Common myeloid progenitor, CD34-positive (primary cell): ENCODE measurements around the gene CLNK.
A peak's percentile ranks its signal among the peaks of the same experiment; 100 is the strongest.

Source experiments
- CTCF ChIA-PET: fragments of 350-600 bp; sonication (Branson Sonifier 250); formaldehyde crosslinking; loops from one replicate; lab custom pipeline; 2021; ENCODE audit warnings: antibody characterized with exemption; lab: Charles Lee
- POLR2A ChIA-PET: fragments of 350-600 bp; sonication (Branson Sonifier 250); formaldehyde crosslinking; loops from one replicate; lab custom pipeline; 2021; ENCODE audit warnings: antibody characterized with exemption; lab: Charles Lee
- DNase-seq, 3 donors: peaks; one replicate each; pipeline versions ENCODE4 v3.0.0 to v3.0.0-alpha.2; 2013
- H3K27ac ChIP-seq, 2 experiments: 1 replicate in 1 of 2; 2 replicates in 1 of 2; pipeline ENCODE4 v1.7.0; 2013; ENCODE audit warnings: inconsistent platforms in 2 of 2, low read length in 2 of 2, mild to moderate bottlenecking in 2 of 2, low read depth in 1 of 2, moderate library complexity in 1 of 2; ENCODE audit not compliant: severe bottlenecking in 2 of 2, insufficient read depth in 1 of 2, poor library complexity in 1 of 2
- H3K27me3 ChIP-seq, 5 experiments: replicated peaks in 2 of 5; 1 replicate in 3 of 5; 2 replicates in 2 of 5; pipeline versions ENCODE4 v1.6.1 to v1.7.0; 2013; ENCODE audit warnings: low read length in 4 of 5, mild to moderate bottlenecking in 2 of 5, moderate library complexity in 2 of 5, inconsistent platforms in 1 of 5; ENCODE audit not compliant: insufficient read depth in 5 of 5, control insufficient read depth in 4 of 5
- H3K36me3 ChIP-seq, 4 experiments: 1 replicate in 2 of 4; 2 replicates in 2 of 4; pipeline versions ENCODE4 v1.6.1 to v1.7.0; 2013; ENCODE audit warnings: low read length in 3 of 4, control low read depth in 1 of 4, mild to moderate bottlenecking in 1 of 4; ENCODE audit not compliant: control insufficient read depth in 4 of 4, insufficient read depth in 4 of 4
- H3K4me1 ChIP-seq, 4 experiments: 1 replicate in 3 of 4; 2 replicates in 1 of 4; pipeline versions ENCODE4 v1.6.1 to v1.7.1; 2013; ENCODE audit warnings: low read length in 3 of 4, mild to moderate bottlenecking in 3 of 4, control low read depth in 1 of 4, inconsistent platforms in 1 of 4, moderate library complexity in 1 of 4; ENCODE audit not compliant: control insufficient read depth in 4 of 4, insufficient read depth in 4 of 4; ENCODE audit errors: control extremely low read depth in 1 of 4
- H3K4me3 ChIP-seq, 7 experiments: 1 replicate in 4 of 7; 2 replicates in 3 of 7; pipeline versions ENCODE4 v1.5.1 to v1.7.0; 2013; ENCODE audit warnings: mild to moderate bottlenecking in 7 of 7, low read length in 6 of 7, moderate library complexity in 6 of 7, inconsistent platforms in 2 of 7, low read depth in 2 of 7, control low read depth in 1 of 7; ENCODE audit not compliant: insufficient read depth in 4 of 7, control insufficient read depth in 1 of 7; ENCODE audit errors: extremely low read depth in 1 of 7
- H3K9me3 ChIP-seq, 5 experiments: 1 replicate in 4 of 5; 2 replicates in 1 of 5; pipeline versions ENCODE4 v1.6.1 to v1.7.1; 2013; ENCODE audit warnings: low read length in 4 of 5, mild to moderate bottlenecking in 2 of 5, inconsistent platforms in 1 of 5, low read depth in 1 of 5, moderate library complexity in 1 of 5; ENCODE audit not compliant: control insufficient read depth in 4 of 5, insufficient read depth in 2 of 5; ENCODE audit errors: control extremely low read depth in 1 of 5
- WGBS: methylation state at CpG from one replicate; pipeline ENCODE4 v1.1.5; 2013; ENCODE audit not compliant: insufficient coverage; 5-methylcytosine and 5-hydroxymethylcytosine counted together

The CLNK gene

GRCh38 chr4:10703766-10704429 lies 19.3 kb upstream of the CLNK start:
- Histone ChIP-seq H3K9me3 (peaks cover 0 to under 1% (median 0%) of the 10 kb centered on the region in 5 experiments), H3K27ac (peak overlapping the region; percentile 69 to 82), H3K36me3 (no peaks in the 10 kb centered on the region), H3K4me1 (peaks cover 19 to 70% (median 66%) of the 10 kb centered on the region in 4 experiments), H3K27me3 (no peaks in the 10 kb centered on the region), H3K4me3 (peak overlapping the region in 3 of 7 experiments; percentile 1 to 37 (median 22))
- ChIA-PET POLR2A (interaction anchor here (0.6 to 1.1 kb wide), 4 partner anchors 32 to 609 kb away, joined by 3 to 4 read pairs (median 3); no protein-coding TSS in a partner anchor), CTCF (interaction anchor here (1.0 to 3.0 kb wide), 5 partner anchors 12 to 610 kb away, joined by 3 to 7 read pairs (median 5); partner anchors contain the start of gene CLNK)
- WGBS: no CpG with 5 or more reads among the region's 3 CpGs
- peak; percentile 79 to 97 (median 93) for DNase-seq

GRCh38 chr4:10703156-10703555 lies 18.6 kb upstream of the CLNK start:
- Histone ChIP-seq H3K36me3 (no peaks in the 10 kb centered on the region), H3K9me3 (peaks cover 0 to 3% (median 0%) of the 10 kb centered on the region in 5 experiments), H3K4me1 (peaks cover 19 to 69% (median 61%) of the 10 kb centered on the region in 4 experiments), H3K4me3 (no peak overlapping the region), H3K27ac (peak overlapping the region in 1 of 2 experiments; percentile 82), H3K27me3 (no peaks in the 10 kb centered on the region)
- no peak for DNase-seq
- ChIA-PET CTCF (interaction anchor here (0.7 to 3.0 kb wide), 5 partner anchors 12 to 82 kb away, joined by 3 to 7 read pairs (median 5); partner anchors contain the start of gene CLNK), POLR2A (no interaction called here)
- 83% methylated on average over 4 of the region's 5 CpGs for WGBS

- ChIA-PET CTCF (interaction anchor here (1.1 to 3.0 kb wide), 5 partner anchors 17 to 81 kb away, joined by 3 to 7 read pairs (median 5); partner anchors contain the start of gene CLNK), POLR2A (no interaction called here)
- Histone ChIP-seq H3K27ac (no peak overlapping the region), H3K4me1 (peaks cover 19 to 68% (median 60%) of the 10 kb centered on the region in 4 experiments), H3K4me3 (no peak overlapping the region), H3K27me3 (no peaks in the 10 kb centered on the region), H3K9me3 (peaks cover 0 to 3% (median 0%) of the 10 kb centered on the region in 5 experiments), H3K36me3 (no peaks in the 10 kb centered on the region)
- DNase-seq: no peak
- 68% methylated on average over 6 of the region's 7 CpGs for WGBS
Measured at GRCh38 chr4:10701702-10702460, 17.3 kb upstream of the CLNK start.

- ChIA-PET POLR2A (interaction anchor here (0.6 kb wide), 1 partner anchor 16 kb away, joined by 7 read pairs; no protein-coding TSS in a partner anchor), CTCF (interaction anchor here (1.2 to 2.3 kb wide), 4 partner anchors 18 to 43 kb away, joined by 3 to 7 read pairs (median 4); no protein-coding TSS in a partner anchor)
- no peak overlapping the region for H3K4me3 ChIP-seq
- H3K36me3 ChIP-seq: no peaks in the 10 kb centered on the region
- DNase-seq: peak in 2 of 3 donors; percentile 66 to 77
- H3K27ac ChIP-seq: no peak overlapping the region
- H3K9me3 ChIP-seq: peaks cover 0 to 3% (median 0%) of the 10 kb centered on the region in 5 experiments
- H3K27me3 ChIP-seq: no peaks in the 10 kb centered on the region
- 43% methylated on average over 2 of the region's 3 CpGs for WGBS
- peaks cover 19 to 61% (median 53%) of the 10 kb centered on the region in 4 experiments for H3K4me1 ChIP-seq
Measured at GRCh38 chr4:10701161-10701560, 16.6 kb upstream of the CLNK start.

- DNase-seq: no peak
- H3K4me3 ChIP-seq: no peak overlapping the region
- no peaks in the 10 kb centered on the region for H3K36me3 ChIP-seq
- ChIA-PET POLR2A (no interaction called here), CTCF (no interaction called here)
- H3K27me3 ChIP-seq: no peaks in the 10 kb centered on the region
- peaks cover 8 to 34% (median 23%) of the 10 kb centered on the region in 4 experiments for H3K4me1 ChIP-seq
- H3K9me3 ChIP-seq: peaks cover 0 to 3% (median 0%) of the 10 kb centered on the region in 5 experiments
- H3K27ac ChIP-seq: no peak overlapping the region
- no CpG with 5 or more reads among the region's 1 CpG for WGBS
Measured at GRCh38 chr4:10698172-10698571, 13.6 kb upstream of the CLNK start.

DNA sequence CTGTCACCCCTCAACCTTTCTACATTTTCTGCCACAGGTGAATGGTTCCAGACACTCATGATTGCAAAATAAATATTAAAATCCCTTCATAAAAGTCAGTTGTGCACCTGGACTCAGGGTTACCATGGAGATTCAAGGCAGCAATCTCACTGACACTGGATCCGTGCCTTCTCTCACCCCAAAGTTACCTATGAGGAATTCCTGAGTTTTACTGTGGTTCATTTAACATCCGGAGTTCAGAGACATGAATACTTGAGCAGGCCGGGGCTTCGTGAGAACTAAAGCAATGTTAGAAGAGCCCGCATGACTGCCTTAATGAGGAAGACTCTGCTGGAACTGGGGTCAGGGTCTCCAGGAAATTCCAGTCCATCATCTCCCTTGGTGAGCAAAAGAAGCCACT lies 12.5 kb upstream of the CLNK start:
- CTCF ChIA-PET: no interaction called here
- POLR2A ChIA-PET: no interaction called here
- H3K36me3 ChIP-seq: no peaks in the 10 kb centered on the region
- WGBS: 100% methylated on average over 5 of the region's 5 CpGs
- peaks cover 0 to 3% (median 0%) of the 10 kb centered on the region in 5 experiments for H3K9me3 ChIP-seq
- no peak overlapping the region for H3K4me3 ChIP-seq
- H3K27me3 ChIP-seq: no peaks in the 10 kb centered on the region
- no peak overlapping the region for H3K27ac ChIP-seq
- DNase-seq: no peak
- H3K4me1 ChIP-seq: peaks cover 0 to 26% (median 13%) of the 10 kb centered on the region in 4 experiments
